Liver (tissue), 9 donors: ENCODE measurements around the gene PASK. TPM values are rescaled to one million over a fixed set of nuclear protein-coding genes. Genes with fewer than 3 reads are reported as not detected.

ENCODE experiments used
- DNase-seq: peaks from one replicate; pipeline ENCODE4 v3.0.0-alpha.2; 2017; ENCODE audit warnings: low spot score
- H3K27ac ChIP-seq, 2 donors: one replicate each; pipeline ENCODE4 v1.7.0; 2013; ENCODE audit warnings: inconsistent platforms in 2 of 2, low read length in 2 of 2, control low read depth in 1 of 2, low read depth in 1 of 2, mild to moderate bottlenecking in 1 of 2
- H3K27me3 ChIP-seq, 4 donors: one replicate each; pipeline versions ENCODE4 v1.6.1 to v1.7.0; 2013; ENCODE audit warnings: low read length in 3 of 4, inconsistent platforms in 1 of 4, mild to moderate bottlenecking in 1 of 4, moderate library complexity in 1 of 4; ENCODE audit not compliant: control insufficient read depth in 4 of 4, insufficient read depth in 4 of 4
- H3K36me3 ChIP-seq, 4 donors: one replicate each; pipeline versions ENCODE4 v1.6.1 to v1.7.0; 2013; ENCODE audit warnings: low read length in 3 of 4, mild to moderate bottlenecking in 3 of 4, low read depth in 1 of 4, moderate library complexity in 1 of 4; ENCODE audit not compliant: control insufficient read depth in 4 of 4, insufficient read depth in 3 of 4
- H3K4me1 ChIP-seq, 4 donors: one replicate each; pipeline versions ENCODE4 v1.6.1 to v1.7.0; 2013; ENCODE audit warnings: low read length in 3 of 4, mild to moderate bottlenecking in 3 of 4, moderate library complexity in 1 of 4; ENCODE audit not compliant: control insufficient read depth in 4 of 4, insufficient read depth in 4 of 4
- H3K4me3 ChIP-seq, 3 donors: one replicate each; pipeline versions ENCODE4 v1.6.1 to v1.7.0; 2013; ENCODE audit warnings: low read length in 3 of 3, control low read depth in 1 of 3, low read depth in 1 of 3, mild to moderate bottlenecking in 1 of 3
- H3K9ac ChIP-seq, 2 donors: one replicate each; pipeline ENCODE4 v1.7.0; 2013; ENCODE audit warnings: low read length in 2 of 2, mild to moderate bottlenecking in 2 of 2, moderate library complexity in 2 of 2, control low read depth in 1 of 2, low read depth in 1 of 2
- H3K9me3 ChIP-seq, 4 donors: one replicate each; pipeline versions ENCODE4 v1.6.1 to v1.7.0; 2013; ENCODE audit warnings: low read length in 3 of 4; ENCODE audit not compliant: control insufficient read depth in 4 of 4
- ATF3 ChIP-seq: IDR thresholded peaks from 2 replicates; pipeline ENCODE4 v1.6.1; 2016; ENCODE audit warnings: antibody characterized with exemption
- EGR1 ChIP-seq, 2 donors: IDR thresholded peaks; 2 replicates each; pipeline ENCODE4 v1.6.1; 2016 to 2018; ENCODE audit warnings: antibody characterized with exemption in 2 of 2, low read depth in 2 of 2
- FOXA2 ChIP-seq: IDR thresholded peaks from 2 replicates; pipeline ENCODE4 v1.6.1; 2016; ENCODE audit warnings: antibody characterized with exemption
- GABPA ChIP-seq, 2 donors: IDR thresholded peaks in 1 of 2; conservative IDR thresholded peaks in 1 of 2; 2 replicates each; pipeline ENCODE4 v1.6.1; 2016; ENCODE audit warnings: antibody characterized with exemption in 2 of 2, mild to moderate bottlenecking in 1 of 2, moderate library complexity in 1 of 2
- HNF4G ChIP-seq: IDR thresholded peaks from 2 replicates; pipeline ENCODE4 v1.6.1; 2016; ENCODE audit warnings: antibody characterized with exemption
- JUND ChIP-seq, 2 donors: IDR thresholded peaks; 2 replicates each; pipeline ENCODE4 v1.6.1; 2016; ENCODE audit warnings: antibody characterized with exemption in 2 of 2
- RXRA ChIP-seq, 2 donors: IDR thresholded peaks; 2 replicates each; pipeline ENCODE4 v1.6.1; 2017 to 2018; ENCODE audit warnings: antibody characterized with exemption in 2 of 2, mild to moderate bottlenecking in 1 of 2
- TAF1 ChIP-seq: conservative IDR thresholded peaks from 2 replicates; pipeline ENCODE4 v1.6.1; 2016; ENCODE audit warnings: antibody characterized with exemption, mild to moderate bottlenecking
- YY1 ChIP-seq: IDR thresholded peaks from 2 replicates; pipeline ENCODE4 v1.6.1; 2016; ENCODE audit warnings: antibody characterized with exemption, mild to moderate bottlenecking
- WGBS: extraction: QIAGEN DNeasy Blood & Tissue Kit; methylation state at CpG from one replicate; pipeline ENCODE4 v1.1.7; 2013; 5-methylcytosine and 5-hydroxymethylcytosine counted together
- polyA plus RNA-seq, 2 donors: library from polyadenylated mRNA; stranded (reverse) in 1 of 2; unstranded in 1 of 2; fragments of 200-250 nt in 1 of 2; fragments of >200 nt in 1 of 2; fragmentation: Nextera tagmentation in 1 of 2; extraction: Ambion mirVana in 1 of 2; gene quantifications; one replicate each; pipeline versions ENCODE4 v1.2.1 to v1.2.3, GENCODE V29; 2013 to 2015
- total RNA-seq, 2 donors: library from RNA; depleted of rRNA; stranded (reverse); fragments of >200 nt; gene quantifications; one replicate each; pipeline ENCODE4 v1.2.3, GENCODE V29; 2014
- TF ChIP-seq, protein P1 (sequence below): IDR thresholded peaks from 2 replicates; pipeline ENCODE4 v1.6.1; 2016; ENCODE audit warnings: antibody characterized with exemption
- TF ChIP-seq, protein P2 (sequence below): IDR thresholded peaks from 2 replicates; pipeline ENCODE4 v1.6.1; 2016; ENCODE audit warnings: antibody characterized with exemption, mild to moderate bottlenecking
- TF ChIP-seq, protein P3 (sequence below): fragments of 150-350 bp; IDR thresholded peaks from 2 replicates; pipeline ENCODE4 v1.5.1; 2017; ENCODE audit warnings: improper control_type of control experiment, low read depth, low read length; ENCODE audit not compliant: missing input control
- donor health status: healthy.
- donor health status: healthy.
- donor health status: healthy.
- donor health status: healthy.
- donor health status: healthy.

The PASK gene
- total and polyA plus RNA-seq, 4 donors, result 0.96 to 8.8 (median 2.9) TPM

DNA sequence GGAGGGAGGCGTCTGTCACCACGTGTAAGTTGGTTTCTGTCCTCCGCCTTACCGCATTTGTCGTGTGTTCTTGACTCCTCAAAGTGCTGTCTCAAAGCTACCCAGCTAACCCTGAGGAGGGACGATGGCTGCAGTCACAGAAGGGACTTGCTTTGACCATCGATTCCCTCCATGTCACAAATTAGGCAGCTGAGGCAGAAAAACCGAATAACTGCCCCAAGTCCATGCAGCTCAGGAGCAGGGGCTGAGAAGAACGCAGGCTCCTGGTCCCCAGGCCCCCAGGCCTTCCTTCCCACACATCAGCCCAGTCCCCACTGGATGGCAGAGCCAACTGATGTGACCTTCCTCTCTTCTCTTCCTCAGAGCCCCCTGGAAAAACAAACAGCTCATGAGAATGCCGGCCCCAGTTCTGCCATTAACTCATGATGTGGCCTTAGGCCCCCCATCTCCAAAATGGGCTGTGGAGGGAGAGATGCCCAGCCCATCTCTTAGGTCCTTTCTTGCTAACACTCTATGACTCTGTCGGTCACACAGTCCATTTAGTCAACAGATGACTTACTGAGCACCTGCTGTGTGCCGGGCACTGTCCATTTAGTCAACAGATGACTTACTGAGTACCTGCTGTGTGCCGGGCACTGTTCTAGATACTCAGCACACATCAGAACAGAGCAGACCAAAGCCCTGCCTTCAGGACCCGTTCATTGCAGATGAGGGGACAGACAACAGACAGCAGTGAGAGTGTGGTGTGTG lies 66.8 kb downstream of the PASK start:
- peaks cover 0 to 16% (median 12%) of the 10 kb centered on the region in 4 donors for H3K36me3 ChIP-seq
- no peak for TF ChIP-seq GABPA (IDR thresholded peaks at IDR 0.05 in 1 of 2, conservative IDR thresholded peaks at IDR 0.05 in 1 of 2)
- TF ChIP-seq, protein P1, sequence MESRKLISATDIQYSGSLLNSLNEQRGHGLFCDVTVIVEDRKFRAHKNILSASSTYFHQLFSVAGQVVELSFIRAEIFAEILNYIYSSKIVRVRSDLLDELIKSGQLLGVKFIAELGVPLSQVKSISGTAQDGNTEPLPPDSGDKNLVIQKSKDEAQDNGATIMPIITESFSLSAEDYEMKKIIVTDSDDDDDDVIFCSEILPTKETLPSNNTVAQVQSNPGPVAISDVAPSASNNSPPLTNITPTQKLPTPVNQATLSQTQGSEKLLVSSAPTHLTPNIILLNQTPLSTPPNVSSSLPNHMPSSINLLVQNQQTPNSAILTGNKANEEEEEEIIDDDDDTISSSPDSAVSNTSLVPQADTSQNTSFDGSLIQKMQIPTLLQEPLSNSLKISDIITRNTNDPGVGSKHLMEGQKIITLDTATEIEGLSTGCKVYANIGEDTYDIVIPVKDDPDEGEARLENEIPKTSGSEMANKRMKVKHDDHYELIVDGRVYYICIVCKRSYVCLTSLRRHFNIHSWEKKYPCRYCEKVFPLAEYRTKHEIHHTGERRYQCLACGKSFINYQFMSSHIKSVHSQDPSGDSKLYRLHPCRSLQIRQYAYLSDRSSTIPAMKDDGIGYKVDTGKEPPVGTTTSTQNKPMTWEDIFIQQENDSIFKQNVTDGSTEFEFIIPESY, result no peak
- TF ChIP-seq TAF1, result no peak
- TF ChIP-seq, protein P2, sequence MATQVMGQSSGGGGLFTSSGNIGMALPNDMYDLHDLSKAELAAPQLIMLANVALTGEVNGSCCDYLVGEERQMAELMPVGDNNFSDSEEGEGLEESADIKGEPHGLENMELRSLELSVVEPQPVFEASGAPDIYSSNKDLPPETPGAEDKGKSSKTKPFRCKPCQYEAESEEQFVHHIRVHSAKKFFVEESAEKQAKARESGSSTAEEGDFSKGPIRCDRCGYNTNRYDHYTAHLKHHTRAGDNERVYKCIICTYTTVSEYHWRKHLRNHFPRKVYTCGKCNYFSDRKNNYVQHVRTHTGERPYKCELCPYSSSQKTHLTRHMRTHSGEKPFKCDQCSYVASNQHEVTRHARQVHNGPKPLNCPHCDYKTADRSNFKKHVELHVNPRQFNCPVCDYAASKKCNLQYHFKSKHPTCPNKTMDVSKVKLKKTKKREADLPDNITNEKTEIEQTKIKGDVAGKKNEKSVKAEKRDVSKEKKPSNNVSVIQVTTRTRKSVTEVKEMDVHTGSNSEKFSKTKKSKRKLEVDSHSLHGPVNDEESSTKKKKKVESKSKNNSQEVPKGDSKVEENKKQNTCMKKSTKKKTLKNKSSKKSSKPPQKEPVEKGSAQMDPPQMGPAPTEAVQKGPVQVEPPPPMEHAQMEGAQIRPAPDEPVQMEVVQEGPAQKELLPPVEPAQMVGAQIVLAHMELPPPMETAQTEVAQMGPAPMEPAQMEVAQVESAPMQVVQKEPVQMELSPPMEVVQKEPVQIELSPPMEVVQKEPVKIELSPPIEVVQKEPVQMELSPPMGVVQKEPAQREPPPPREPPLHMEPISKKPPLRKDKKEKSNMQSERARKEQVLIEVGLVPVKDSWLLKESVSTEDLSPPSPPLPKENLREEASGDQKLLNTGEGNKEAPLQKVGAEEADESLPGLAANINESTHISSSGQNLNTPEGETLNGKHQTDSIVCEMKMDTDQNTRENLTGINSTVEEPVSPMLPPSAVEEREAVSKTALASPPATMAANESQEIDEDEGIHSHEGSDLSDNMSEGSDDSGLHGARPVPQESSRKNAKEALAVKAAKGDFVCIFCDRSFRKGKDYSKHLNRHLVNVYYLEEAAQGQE, result no peak
- H3K4me1 ChIP-seq, result peaks cover 0 to 8% (median 7%) of the 10 kb centered on the region in 4 donors
- H3K4me3 ChIP-seq, result no peak overlapping the region
- DNase-seq, result peak; percentile 9
- no peaks in the 10 kb centered on the region for H3K9me3 ChIP-seq
- no peaks in the 10 kb centered on the region for H3K27me3 ChIP-seq
- WGBS, result 88% methylated on average over 14 of the region's 14 CpGs
- H3K9ac ChIP-seq, result no peak overlapping the region
- H3K27ac ChIP-seq, result no peak overlapping the region

DNA sequence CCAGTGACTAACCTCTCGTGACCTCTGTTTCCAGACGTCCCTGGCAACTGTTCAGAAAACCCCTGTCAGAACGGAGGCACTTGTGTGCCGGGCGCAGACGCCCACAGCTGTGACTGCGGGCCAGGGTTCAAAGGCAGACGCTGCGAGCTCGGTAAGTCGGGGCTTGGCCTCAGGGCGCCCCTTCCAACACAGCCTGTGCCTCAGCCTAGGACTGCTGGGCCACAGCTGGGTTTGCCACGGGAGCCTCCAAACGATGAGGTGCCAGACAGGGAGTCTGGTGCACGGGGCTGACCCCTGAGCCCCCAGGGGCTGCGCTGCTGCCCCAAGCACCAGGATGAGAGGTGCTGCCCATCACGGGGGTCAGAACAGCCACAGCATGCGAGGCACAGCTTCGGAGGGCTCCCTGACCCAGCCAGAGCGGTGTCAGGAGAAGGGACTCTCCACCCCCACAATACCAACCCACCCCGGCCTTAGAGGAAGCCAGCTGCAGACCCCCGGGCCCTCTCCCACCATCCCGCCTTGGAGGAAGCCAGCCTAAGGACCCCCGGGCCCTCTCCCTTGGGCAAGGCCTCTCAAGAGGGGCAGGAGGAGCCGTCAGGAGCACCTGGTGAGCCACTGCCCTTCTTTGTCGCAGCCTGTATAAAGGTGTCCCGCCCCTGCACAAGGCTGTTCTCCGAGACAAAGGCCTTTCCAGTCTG lies 67.5 kb downstream of the PASK start:
- 73% methylated on average over 28 of the region's 28 CpGs for WGBS
- peak; percentile 28 for DNase-seq
- H3K27ac ChIP-seq, result no peak overlapping the region
- H3K27me3 ChIP-seq, result no peaks in the 10 kb centered on the region
- peaks cover 0 to 8% (median 6%) of the 10 kb centered on the region in 4 donors for H3K36me3 ChIP-seq
- TF ChIP-seq FOXA2, result no peak
- peak in 1 of 2 donors; percentile 15 for TF ChIP-seq RXRA (IDR thresholded peaks at IDR 0.05)
- peaks cover 0 to 8% (median 7%) of the 10 kb centered on the region in 4 donors for H3K4me1 ChIP-seq
- no peak overlapping the region for H3K9ac ChIP-seq
- no peak overlapping the region for H3K4me3 ChIP-seq
- H3K9me3 ChIP-seq, result no peaks in the 10 kb centered on the region

DNA sequence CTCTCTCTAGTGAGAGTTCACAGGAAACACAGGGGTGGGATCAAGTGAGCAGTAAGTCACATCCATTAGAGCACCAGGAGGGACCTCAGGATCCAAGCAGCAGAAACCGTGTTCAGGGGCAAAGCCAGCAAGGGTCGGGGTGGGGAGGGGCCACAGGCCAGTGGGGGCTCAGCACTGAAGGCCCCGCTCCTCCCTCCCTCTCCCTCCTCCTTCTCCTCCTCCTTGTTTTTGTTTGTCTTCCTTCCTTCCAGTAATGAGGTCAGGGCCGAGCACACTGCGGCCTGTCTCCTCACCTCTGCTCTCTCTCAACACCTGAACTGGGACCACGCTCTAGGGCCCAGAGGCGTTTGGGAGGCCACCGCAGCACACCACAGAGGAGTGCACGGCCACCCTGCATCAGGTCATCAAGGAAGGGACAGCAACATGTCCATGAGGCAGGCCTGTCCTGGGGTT lies 68.1 kb downstream of the PASK start:
- 70% methylated on average over 9 of the region's 9 CpGs for WGBS
- DNase-seq, result no peak
- peaks cover 0 to 3% (median under 1%) of the 10 kb centered on the region in 4 donors for H3K36me3 ChIP-seq
- H3K9ac ChIP-seq, result no peak overlapping the region
- H3K9me3 ChIP-seq, result no peaks in the 10 kb centered on the region
- no peak overlapping the region for H3K27ac ChIP-seq
- no peaks in the 10 kb centered on the region for H3K27me3 ChIP-seq
- H3K4me1 ChIP-seq, result peaks cover 0 to 8% (median 7%) of the 10 kb centered on the region in 4 donors
- H3K4me3 ChIP-seq, result no peak overlapping the region
- TF ChIP-seq EGR1 (IDR thresholded peaks at IDR 0.05; ENCODE audit: low read depth in 2 of 2) (no peak), TAF1 (no peak), ATF3 (no peak), JUND (IDR thresholded peaks at IDR 0.05) (no peak), RXRA (IDR thresholded peaks at IDR 0.05) (no peak), HNF4G (no peak), YY1 (no peak)
- TF ChIP-seq, protein P1, result no peak
- TF ChIP-seq, protein P3, sequence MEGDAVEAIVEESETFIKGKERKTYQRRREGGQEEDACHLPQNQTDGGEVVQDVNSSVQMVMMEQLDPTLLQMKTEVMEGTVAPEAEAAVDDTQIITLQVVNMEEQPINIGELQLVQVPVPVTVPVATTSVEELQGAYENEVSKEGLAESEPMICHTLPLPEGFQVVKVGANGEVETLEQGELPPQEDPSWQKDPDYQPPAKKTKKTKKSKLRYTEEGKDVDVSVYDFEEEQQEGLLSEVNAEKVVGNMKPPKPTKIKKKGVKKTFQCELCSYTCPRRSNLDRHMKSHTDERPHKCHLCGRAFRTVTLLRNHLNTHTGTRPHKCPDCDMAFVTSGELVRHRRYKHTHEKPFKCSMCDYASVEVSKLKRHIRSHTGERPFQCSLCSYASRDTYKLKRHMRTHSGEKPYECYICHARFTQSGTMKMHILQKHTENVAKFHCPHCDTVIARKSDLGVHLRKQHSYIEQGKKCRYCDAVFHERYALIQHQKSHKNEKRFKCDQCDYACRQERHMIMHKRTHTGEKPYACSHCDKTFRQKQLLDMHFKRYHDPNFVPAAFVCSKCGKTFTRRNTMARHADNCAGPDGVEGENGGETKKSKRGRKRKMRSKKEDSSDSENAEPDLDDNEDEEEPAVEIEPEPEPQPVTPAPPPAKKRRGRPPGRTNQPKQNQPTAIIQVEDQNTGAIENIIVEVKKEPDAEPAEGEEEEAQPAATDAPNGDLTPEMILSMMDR, result no peak
